ENCODE measurements around the gene XRN1. TPM values are rescaled to one million over a fixed set of nuclear protein-coding genes. Genes with fewer than 3 reads are reported as not detected.

The XRN1 gene
- total and polyA plus RNA-seq, 10 of the 15 experiments (the other 5 are each of a cell fraction or from before 2014, with no cell fraction given): 1.7 to 38.8 (median 15.5) TPM

DNA sequence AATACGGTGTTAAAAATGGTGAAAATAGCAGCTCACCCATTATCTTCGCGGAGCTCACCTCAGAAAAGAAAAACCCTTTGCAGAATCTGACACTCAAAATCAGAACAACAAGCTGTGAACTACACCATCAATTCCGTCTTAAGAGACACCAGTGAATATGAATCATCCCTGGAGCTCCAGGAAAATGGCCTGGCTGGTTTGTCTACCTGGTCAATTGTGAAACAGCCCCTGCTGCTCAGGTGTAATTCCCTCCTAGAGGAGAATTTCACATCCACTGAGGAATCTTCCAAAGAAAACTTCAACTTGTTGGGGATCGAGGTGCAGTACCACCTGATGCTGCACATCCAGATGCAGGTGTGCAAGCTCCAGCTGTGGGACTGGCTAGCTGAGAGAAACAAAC is 3.0 kb upstream of the XRN1 start:
- no peak overlapping the region for H3K9ac ChIP-seq (ENCODE audit: control insufficient read depth, insufficient read depth, low read length)
- in situ Hi-C loops (cut with MboI): no loop called here
- TF ChIP-seq MTA3 (IDR thresholded peaks at IDR 0.05; ENCODE audit: borderline replicate concordance, low read length): no peak
- TF ChIP-seq FOS (IDR thresholded peaks at IDR 0.05; ENCODE audit: borderline replicate concordance, extremely low read depth, insufficient read length): no peak
- TF ChIP-seq ASH2L (IDR thresholded peaks at IDR 0.05; ENCODE audit: borderline replicate concordance, low read depth): no peak
- no peak for TF ChIP-seq NFIC (IDR thresholded peaks at IDR 0.05; ENCODE audit: low read depth, low read length)
- TF ChIP-seq PAX5 (IDR thresholded peaks at IDR 0.05; ENCODE audit: borderline replicate concordance, low read depth, low read length): no peak
- TF ChIP-seq JUND (IDR thresholded peaks at IDR 0.05; ENCODE audit: low read depth, low read length): no peak
- TF ChIP-seq ETV6 (conservative IDR thresholded peaks at IDR 0.05 in 1 of 2, IDR thresholded peaks at IDR 0.05 in 1 of 2; ENCODE audit: borderline replicate concordance in 1 of 2, low read depth in 1 of 2): no peak
- TF ChIP-seq RAD21 (IDR thresholded peaks at IDR 0.05; ENCODE audit: insufficient read depth, low read depth, low read length): no peak
- TF ChIP-seq, protein P1, sequence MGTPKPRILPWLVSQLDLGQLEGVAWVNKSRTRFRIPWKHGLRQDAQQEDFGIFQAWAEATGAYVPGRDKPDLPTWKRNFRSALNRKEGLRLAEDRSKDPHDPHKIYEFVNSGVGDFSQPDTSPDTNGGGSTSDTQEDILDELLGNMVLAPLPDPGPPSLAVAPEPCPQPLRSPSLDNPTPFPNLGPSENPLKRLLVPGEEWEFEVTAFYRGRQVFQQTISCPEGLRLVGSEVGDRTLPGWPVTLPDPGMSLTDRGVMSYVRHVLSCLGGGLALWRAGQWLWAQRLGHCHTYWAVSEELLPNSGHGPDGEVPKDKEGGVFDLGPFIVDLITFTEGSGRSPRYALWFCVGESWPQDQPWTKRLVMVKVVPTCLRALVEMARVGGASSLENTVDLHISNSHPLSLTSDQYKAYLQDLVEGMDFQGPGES (IDR thresholded peaks at IDR 0.05): no peak
- no peak for TF ChIP-seq SMAD1 (IDR thresholded peaks at IDR 0.05; ENCODE audit: low read depth, partially characterized antibody)
- TF ChIP-seq, protein P2, sequence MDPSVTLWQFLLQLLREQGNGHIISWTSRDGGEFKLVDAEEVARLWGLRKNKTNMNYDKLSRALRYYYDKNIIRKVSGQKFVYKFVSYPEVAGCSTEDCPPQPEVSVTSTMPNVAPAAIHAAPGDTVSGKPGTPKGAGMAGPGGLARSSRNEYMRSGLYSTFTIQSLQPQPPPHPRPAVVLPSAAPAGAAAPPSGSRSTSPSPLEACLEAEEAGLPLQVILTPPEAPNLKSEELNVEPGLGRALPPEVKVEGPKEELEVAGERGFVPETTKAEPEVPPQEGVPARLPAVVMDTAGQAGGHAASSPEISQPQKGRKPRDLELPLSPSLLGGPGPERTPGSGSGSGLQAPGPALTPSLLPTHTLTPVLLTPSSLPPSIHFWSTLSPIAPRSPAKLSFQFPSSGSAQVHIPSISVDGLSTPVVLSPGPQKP (IDR thresholded peaks at IDR 0.05; ENCODE audit: low read depth, low read length): no peak
- no peak for TF ChIP-seq CBFB (IDR thresholded peaks at IDR 0.05; ENCODE audit: low read depth)
- no peak for TF ChIP-seq SMC3 (IDR thresholded peaks at IDR 0.05; ENCODE audit: borderline replicate concordance, low read length)
- TF ChIP-seq FOXM1 (IDR thresholded peaks at IDR 0.05; ENCODE audit: low read depth, low read length): no peak
- H2AFZ ChIP-seq (ENCODE audit: control insufficient read depth, low read depth, low read length): no peak overlapping the region
- DNase-seq (ENCODE audit: low read depth, low spot score): no peak
- CTCF ChIA-PET: no interaction called here
- BruUV-seq (replicated peaks): no TSS peak
- H3K27ac ChIP-seq (ENCODE audit: control insufficient read depth, insufficient read depth): no peak overlapping the region
- H3K9me3 ChIP-seq (replicated peaks; ENCODE audit: control insufficient read depth, insufficient read depth, low read length): no peaks in the 10 kb centered on the region
- H3K4me1 ChIP-seq (ENCODE audit: control insufficient read depth, insufficient read depth, low read length): no peaks in the 10 kb centered on the region
- WGBS (ENCODE audit: insufficient coverage, insufficient replicate concordance, low lambda C conversion rate, missing lambda C conversion rate): 100% methylated on average over 5 of the region's 5 CpGs
- ATAC-seq: no peak
- no peak for FAIRE-seq
- POLR2A ChIA-PET: interaction anchor here (0.5 to 0.6 kb wide), 2 partner anchors 31 to 975 kb away, joined by 3 read pairs; no protein-coding TSS in a partner anchor
- RAD21 ChIA-PET (ENCODE audit: unreplicated experiment): no interaction called here
- no peak overlapping the region for H3K4me3 ChIP-seq
- SMC1A ChIA-PET (ENCODE audit: uncharacterized antibody, unreplicated experiment): interaction anchor here (1.1 kb wide), 1 partner anchor 48 kb away, joined by 3 read pairs; no protein-coding TSS in a partner anchor
- H3K4me2 ChIP-seq (ENCODE audit: control insufficient read depth, insufficient read depth): no peak overlapping the region
- peaks cover 1 to 4% of the 10 kb centered on the region in 2 experiments; a peak in 1 of 4 replicates for H3K36me3 ChIP-seq (ENCODE audit: control insufficient read depth in 2 of 2, insufficient read depth in 2 of 2, low read length in 1 of 2)
- intact Hi-C loops (cut with micrococcal nuclease; ENCODE audit: unreplicated experiment): no loop called here
- no peaks in the 10 kb centered on the region for H3K27me3 ChIP-seq (replicated peaks in 1 of 2; ENCODE audit: control insufficient read depth in 2 of 2, insufficient read depth in 2 of 2, low read length in 1 of 2)
- H3K79me2 ChIP-seq (ENCODE audit: control insufficient read depth, insufficient read depth, low read length): peaks cover 20% of the 10 kb centered on the region
- no peaks in the 10 kb centered on the region for H4K20me1 ChIP-seq (ENCODE audit: control insufficient read depth, insufficient read depth)
